Measurements from ENCODE around the gene FAM78A. TPM values are rescaled to one million over a fixed set of nuclear protein-coding genes. Genes with fewer than 3 reads are reported as not detected.

FAM78A gene
- total RNA-seq, 2 experiments from 2014 or later, result 76.8 to 80.0 TPM

GRCh38 chr9:131297903-131298302 is 21.6 kb upstream of the FAM78A start:
- H3K27ac Mint-ChIP-seq, result no peak overlapping the region
- no peaks in the 10 kb centered on the region for H3K4me1 Mint-ChIP-seq
- ATAC-seq (no peak), DNase-seq (no peak)
- no peaks in the 10 kb centered on the region for H3K36me3 Mint-ChIP-seq
- no peaks in the 10 kb centered on the region for H3K9me3 Mint-ChIP-seq (ENCODE audit: low read depth)
- CTCF ChIA-PET, result no interaction called here
- no peak overlapping the region for H3K4me3 Mint-ChIP-seq
- H3K27me3 Mint-ChIP-seq, result no peaks in the 10 kb centered on the region

- Mint-ChIP-seq H3K9me3 (ENCODE audit: low read depth) (no peaks in the 10 kb centered on the region), H3K36me3 (no peaks in the 10 kb centered on the region), H3K27me3 (no peaks in the 10 kb centered on the region), H3K4me1 (no peaks in the 10 kb centered on the region), H3K4me3 (no peak overlapping the region), H3K27ac (no peak overlapping the region)
- CTCF ChIA-PET, result interaction anchor here (1.1 to 1.7 kb wide), 2 partner anchors 39 to 52 kb away, joined by 3 to 6 read pairs; no protein-coding TSS in a partner anchor
- ATAC-seq (no peak), DNase-seq (no peak)
Measured at GRCh38 chr9:131296906-131297500, 20.7 kb upstream of the FAM78A start.

GRCh38 chr9:131296460-131296859 is 20.1 kb upstream of the FAM78A start:
- Mint-ChIP-seq H3K4me3 (no peak overlapping the region), H3K27me3 (no peaks in the 10 kb centered on the region), H3K36me3 (no peaks in the 10 kb centered on the region), H3K27ac (no peak overlapping the region), H3K9me3 (ENCODE audit: low read depth) (no peaks in the 10 kb centered on the region), H3K4me1 (no peaks in the 10 kb centered on the region)
- ATAC-seq (no peak), DNase-seq (no peak)
- CTCF ChIA-PET, result interaction anchor here (1.1 to 1.7 kb wide), 2 partner anchors 40 to 53 kb away, joined by 3 to 6 read pairs; no protein-coding TSS in a partner anchor

- DNase-seq (no peak), ATAC-seq (no peak)
- Mint-ChIP-seq H3K9me3 (ENCODE audit: low read depth) (no peaks in the 10 kb centered on the region), H3K4me1 (no peaks in the 10 kb centered on the region), H3K4me3 (no peak overlapping the region), H3K36me3 (no peaks in the 10 kb centered on the region), H3K27ac (no peak overlapping the region), H3K27me3 (no peaks in the 10 kb centered on the region)
- CTCF ChIA-PET, result interaction anchor here (1.0 to 1.2 kb wide), 2 partner anchors 43 to 57 kb away, joined by 3 read pairs; no protein-coding TSS in a partner anchor
Measured at GRCh38 chr9:131292937-131293336, 16.6 kb upstream of the FAM78A start.

- Mint-ChIP-seq H3K4me1 (no peaks in the 10 kb centered on the region), H3K36me3 (no peaks in the 10 kb centered on the region), H3K27me3 (no peaks in the 10 kb centered on the region), H3K27ac (no peak overlapping the region), H3K4me3 (no peak overlapping the region), H3K9me3 (ENCODE audit: low read depth) (no peaks in the 10 kb centered on the region)
- DNase-seq (no peak), ATAC-seq (no peak)
- CTCF ChIA-PET, result interaction anchor here (1.0 to 1.2 kb wide), 2 partner anchors 45 to 58 kb away, joined by 3 read pairs; no protein-coding TSS in a partner anchor
Measured at GRCh38 chr9:131291795-131292315, 15.5 kb upstream of the FAM78A start.

GRCh38 chr9:131290767-131291370 is 14.6 kb upstream of the FAM78A start:
- DNase-seq (no peak), ATAC-seq (no peak)
- Mint-ChIP-seq H3K27me3 (no peaks in the 10 kb centered on the region), H3K4me1 (no peaks in the 10 kb centered on the region), H3K9me3 (ENCODE audit: low read depth) (no peaks in the 10 kb centered on the region), H3K4me3 (no peak overlapping the region), H3K36me3 (no peaks in the 10 kb centered on the region), H3K27ac (no peak overlapping the region)
- CTCF ChIA-PET, result no interaction called here

- Mint-ChIP-seq H3K27ac (no peak overlapping the region), H3K27me3 (no peaks in the 10 kb centered on the region), H3K9me3 (ENCODE audit: low read depth) (no peaks in the 10 kb centered on the region), H3K36me3 (no peaks in the 10 kb centered on the region), H3K4me3 (no peak overlapping the region), H3K4me1 (no peaks in the 10 kb centered on the region)
- ATAC-seq (no peak), DNase-seq (no peak)
- CTCF ChIA-PET, result interaction anchor here (0.9 kb wide), 1 partner anchor 46 kb away, joined by 3 read pairs; no protein-coding TSS in a partner anchor
Measured at GRCh38 chr9:131290036-131290766, 13.9 kb upstream of the FAM78A start.

- no peak within 1 kb of the TSS for H3K27ac Mint-ChIP-seq
- CTCF ChIA-PET, result interaction anchor here (0.9 kb wide), 1 partner anchor 47 kb away, joined by 3 read pairs; no protein-coding TSS in a partner anchor
- H3K4me3 Mint-ChIP-seq, result no peak within 1 kb of the TSS
- DNase-seq, result no peak
- no peaks in the 10 kb centered on the region for H3K9me3 Mint-ChIP-seq (ENCODE audit: low read depth)
- ATAC-seq, result no peak
- H3K27me3 Mint-ChIP-seq, result no peaks in the 10 kb centered on the region
- no peaks in the 10 kb centered on the region for H3K36me3 Mint-ChIP-seq
- H3K4me1 Mint-ChIP-seq, result no peaks in the 10 kb centered on the region
Measured at GRCh38 chr9:131289301-131290035, 13.2 kb upstream of the FAM78A start, which contains the start of gene PLPP7. TSS of gene PLPP7 (plus strand) at chr9:131289723. CDS start at chr9:131289998, 275 bp downstream.

GRCh38 chr9:131288217-131288616 is 11.9 kb upstream of the FAM78A start:
- CTCF ChIA-PET, result interaction anchor here (1.5 kb wide), 1 partner anchor 48 kb away, joined by 3 read pairs; no protein-coding TSS in a partner anchor
- DNase-seq (no peak), ATAC-seq (no peak)
- Mint-ChIP-seq H3K36me3 (no peaks in the 10 kb centered on the region), H3K4me1 (no peaks in the 10 kb centered on the region), H3K9me3 (ENCODE audit: low read depth) (no peaks in the 10 kb centered on the region), H3K4me3 (no peak overlapping the region), H3K27me3 (peaks cover 10% of the 10 kb centered on the region), H3K27ac (no peak overlapping the region)

- DNase-seq (no peak), ATAC-seq (no peak)
- no peak overlapping the region for H3K27ac Mint-ChIP-seq
- H3K4me1 Mint-ChIP-seq, result peaks cover under 1% of the 10 kb centered on the region
- CTCF ChIA-PET, result interaction anchor here (1.5 kb wide), 1 partner anchor 49 kb away, joined by 3 read pairs; no protein-coding TSS in a partner anchor
- no peaks in the 10 kb centered on the region for H3K36me3 Mint-ChIP-seq
- H3K4me3 Mint-ChIP-seq, result no peak overlapping the region
- H3K9me3 Mint-ChIP-seq (ENCODE audit: low read depth), result no peaks in the 10 kb centered on the region
- H3K27me3 Mint-ChIP-seq, result peaks cover 12% of the 10 kb centered on the region
Measured at GRCh38 chr9:131287359-131287758, 11.0 kb upstream of the FAM78A start.

GRCh38 chr9:131284856-131285255 is 8.5 kb upstream of the FAM78A start:
- no peaks in the 10 kb centered on the region for H3K36me3 Mint-ChIP-seq

GRCh38 chr9:131282688-131283422 is 6.5 kb upstream of the FAM78A start:
- H3K36me3 Mint-ChIP-seq, result no peaks in the 10 kb centered on the region
- H3K9me3 Mint-ChIP-seq (ENCODE audit: low read depth), result no peaks in the 10 kb centered on the region
- H3K4me3 Mint-ChIP-seq, result no peak overlapping the region
- no peak overlapping the region for H3K27ac Mint-ChIP-seq
- DNase-seq, result no peak
- peaks cover 23% of the 10 kb centered on the region for H3K4me1 Mint-ChIP-seq
- no peak for ATAC-seq
- peaks cover 25% of the 10 kb centered on the region for H3K27me3 Mint-ChIP-seq
- CTCF ChIA-PET, result no interaction called here

More at GRCh38 chr9:131284856-131285255, 8.5 kb upstream of the FAM78A start:
- Mint-ChIP-seq H3K4me3 (no peak overlapping the region), H3K4me1 (peaks cover 7% of the 10 kb centered on the region), H3K27ac (no peak overlapping the region), H3K27me3 (peaks cover 25% of the 10 kb centered on the region), H3K9me3 (ENCODE audit: low read depth) (no peaks in the 10 kb centered on the region)
- ATAC-seq (no peak), DNase-seq (no peak)
- CTCF ChIA-PET, result interaction anchor here (0.8 kb wide), 1 partner anchor 65 kb away, joined by 3 read pairs; no protein-coding TSS in a partner anchor

Measured in activated CD8-positive, alpha-beta memory T cell treated with anti-CD3 and anti-CD28 coated beads, Interleukin-2, amount 10 ng/mL, durations not matched to agents 7 days and 5 days (primary cell).